ENCODE measurements around the gene CSNK1A1. TPM values are rescaled to one million over a fixed set of nuclear protein-coding genes. Genes with fewer than 3 reads are reported as not detected.
"Not testable (repeated sequence)": the region's sequence is repeated elsewhere in the genome, so short reads cannot be mapped to it uniquely, and the experiment has no call there.

The CSNK1A1 gene
- total RNA-seq, 1 experiment from 2014 or later: 205 TPM

GRCh38 chr5:149453618-149454415, 97.4 kb downstream of the CSNK1A1 start:
- Histone ChIP-seq H3K27ac (peak overlapping the region; percentile 48), H3K9me3 (replicated peaks) (no peaks in the 10 kb centered on the region), H3K27me3 (no peaks in the 10 kb centered on the region), H3K4me3 (no peak overlapping the region), H3K4me1 (peaks cover 30% of the 10 kb centered on the region), H3K36me3 (no peaks in the 10 kb centered on the region)
- no peak for DNase-seq

GRCh38 chr5:149452665-149453617, 98.3 kb downstream of the CSNK1A1 start:
- Histone ChIP-seq H3K4me3 (no peak overlapping the region), H3K27ac (peak overlapping the region; percentile 48), H3K4me1 (peaks cover 30% of the 10 kb centered on the region), H3K27me3 (no peaks in the 10 kb centered on the region), H3K36me3 (no peaks in the 10 kb centered on the region), H3K9me3 (replicated peaks) (no peaks in the 10 kb centered on the region)
- peak; percentile 72 to 75 for DNase-seq

GRCh38 chr5:149452007-149452664, 99.1 kb downstream of the CSNK1A1 start:
- DNase-seq: no peak
- Histone ChIP-seq H3K4me3 (no peak overlapping the region), H3K36me3 (no peaks in the 10 kb centered on the region), H3K9me3 (replicated peaks) (no peaks in the 10 kb centered on the region), H3K27ac (no peak overlapping the region), H3K4me1 (peaks cover 30% of the 10 kb centered on the region), H3K27me3 (no peaks in the 10 kb centered on the region)

- DNase-seq: peak; percentile 41 to 56
- H3K4me3 ChIP-seq: no peak overlapping the region
- H3K9me3 ChIP-seq (replicated peaks): no peaks in the 10 kb centered on the region
- H3K27me3 ChIP-seq: no peaks in the 10 kb centered on the region
- H3K36me3 ChIP-seq: no peaks in the 10 kb centered on the region
- H3K27ac ChIP-seq: no peak overlapping the region
- peaks cover 23% of the 10 kb centered on the region for H3K4me1 ChIP-seq
Measured at GRCh38 chr5:149450199-149450598, 101.0 kb downstream of the CSNK1A1 start.

GRCh38 chr5:149448831-149449714, 102.2 kb downstream of the CSNK1A1 start:
- H3K36me3 ChIP-seq: no peaks in the 10 kb centered on the region
- H3K4me1 ChIP-seq: peaks cover 23% of the 10 kb centered on the region
- no peak for DNase-seq
- H3K4me3 ChIP-seq: no peak overlapping the region
- H3K9me3 ChIP-seq (replicated peaks): no peaks in the 10 kb centered on the region
- H3K27ac ChIP-seq: no peak overlapping the region
- H3K27me3 ChIP-seq: no peaks in the 10 kb centered on the region

- peaks cover 23% of the 10 kb centered on the region for H3K4me1 ChIP-seq
- no peaks in the 10 kb centered on the region for H3K36me3 ChIP-seq
- DNase-seq: no peak
- H3K27me3 ChIP-seq: no peaks in the 10 kb centered on the region
- H3K27ac ChIP-seq: no peak overlapping the region
- no peaks in the 10 kb centered on the region for H3K9me3 ChIP-seq (replicated peaks)
- no peak overlapping the region for H3K4me3 ChIP-seq
Measured at GRCh38 chr5:149448431-149448830, 102.8 kb downstream of the CSNK1A1 start.

- no peak for DNase-seq
- H3K4me1 ChIP-seq: peaks cover 22% of the 10 kb centered on the region
- no peak overlapping the region for H3K4me3 ChIP-seq
- H3K27me3 ChIP-seq: no peaks in the 10 kb centered on the region
- H3K9me3 ChIP-seq (replicated peaks): no peaks in the 10 kb centered on the region
- H3K36me3 ChIP-seq: no peaks in the 10 kb centered on the region
- no peak overlapping the region for H3K27ac ChIP-seq
Measured at GRCh38 chr5:149447373-149448367, 103.6 kb downstream of the CSNK1A1 start.

- not testable (repeated sequence) for H3K36me3 ChIP-seq; H3K4me3 ChIP-seq; H3K27ac ChIP-seq; H3K27me3 ChIP-seq; H3K9me3 ChIP-seq (replicated peaks); DNase-seq
- peaks cover 16% of the 10 kb centered on the region for H3K4me1 ChIP-seq
Measured at GRCh38 chr5:149446794-149447193, 104.4 kb downstream of the CSNK1A1 start.

- no peak overlapping the region for H3K4me3 ChIP-seq
- peaks cover 10% of the 10 kb centered on the region for H3K4me1 ChIP-seq
- no peaks in the 10 kb centered on the region for H3K27me3 ChIP-seq
- no peaks in the 10 kb centered on the region for H3K9me3 ChIP-seq (replicated peaks)
- H3K27ac ChIP-seq: no peak overlapping the region
- no peaks in the 10 kb centered on the region for H3K36me3 ChIP-seq
- peak in 1 of 2 experiments; percentile 32 for DNase-seq
Measured at GRCh38 chr5:149445739-149446369, 105.4 kb downstream of the CSNK1A1 start.

- no peak for DNase-seq
- no peak overlapping the region for H3K27ac ChIP-seq
- H3K36me3 ChIP-seq: no peaks in the 10 kb centered on the region
- no peak overlapping the region for H3K4me3 ChIP-seq
- peaks cover 5% of the 10 kb centered on the region for H3K4me1 ChIP-seq
- no peaks in the 10 kb centered on the region for H3K9me3 ChIP-seq (replicated peaks)
- peaks cover 1% of the 10 kb centered on the region; the same call in 1 of the 2 replicates for H3K27me3 ChIP-seq
Measured at GRCh38 chr5:149445343-149445738, 105.9 kb downstream of the CSNK1A1 start.

- H3K27ac ChIP-seq; H3K36me3 ChIP-seq; H3K27me3 ChIP-seq; H3K9me3 ChIP-seq (replicated peaks); H3K4me1 ChIP-seq; H3K4me3 ChIP-seq; DNase-seq: not testable (repeated sequence)
Measured at GRCh38 chr5:149444430-149444829, 106.8 kb downstream of the CSNK1A1 start.

- Histone ChIP-seq H3K4me3 (no peak overlapping the region), H3K27me3 (peaks cover 3% of the 10 kb centered on the region; the same call in 1 of the 2 replicates), H3K27ac (no peak overlapping the region), H3K9me3 (replicated peaks) (no peaks in the 10 kb centered on the region), H3K4me1 (peaks cover 6% of the 10 kb centered on the region), H3K36me3 (no peaks in the 10 kb centered on the region)
- no peak for DNase-seq
Measured at GRCh38 chr5:149443210-149443609, 108.0 kb downstream of the CSNK1A1 start.

Data from SJCRH30 (cell line).